Measurements from ENCODE around the gene GLT8D1. TPM values are rescaled to one million over a fixed set of nuclear protein-coding genes. Genes with fewer than 3 reads are reported as not detected.

GLT8D1 gene
- total and polyA plus RNA-seq, 7 donors, result 9.2 to 47.4 (median 31.5) TPM

GRCh38 chr3:52715714-52716305 is 10.2 kb upstream of the GLT8D1 start:
- peaks cover 0 to 4% (median 0%) of the 10 kb centered on the region in 4 donors for H3K4me1 ChIP-seq
- no peak for DNase-seq
- no peak overlapping the region for H3K27ac ChIP-seq
- WGBS, 2 donors, result 91 to 95% methylated on average over 11 of the region's 11 CpGs
- H3K4me3 ChIP-seq, result no peak overlapping the region
- TF ChIP-seq, protein P1, sequence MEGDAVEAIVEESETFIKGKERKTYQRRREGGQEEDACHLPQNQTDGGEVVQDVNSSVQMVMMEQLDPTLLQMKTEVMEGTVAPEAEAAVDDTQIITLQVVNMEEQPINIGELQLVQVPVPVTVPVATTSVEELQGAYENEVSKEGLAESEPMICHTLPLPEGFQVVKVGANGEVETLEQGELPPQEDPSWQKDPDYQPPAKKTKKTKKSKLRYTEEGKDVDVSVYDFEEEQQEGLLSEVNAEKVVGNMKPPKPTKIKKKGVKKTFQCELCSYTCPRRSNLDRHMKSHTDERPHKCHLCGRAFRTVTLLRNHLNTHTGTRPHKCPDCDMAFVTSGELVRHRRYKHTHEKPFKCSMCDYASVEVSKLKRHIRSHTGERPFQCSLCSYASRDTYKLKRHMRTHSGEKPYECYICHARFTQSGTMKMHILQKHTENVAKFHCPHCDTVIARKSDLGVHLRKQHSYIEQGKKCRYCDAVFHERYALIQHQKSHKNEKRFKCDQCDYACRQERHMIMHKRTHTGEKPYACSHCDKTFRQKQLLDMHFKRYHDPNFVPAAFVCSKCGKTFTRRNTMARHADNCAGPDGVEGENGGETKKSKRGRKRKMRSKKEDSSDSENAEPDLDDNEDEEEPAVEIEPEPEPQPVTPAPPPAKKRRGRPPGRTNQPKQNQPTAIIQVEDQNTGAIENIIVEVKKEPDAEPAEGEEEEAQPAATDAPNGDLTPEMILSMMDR (IDR thresholded peaks at IDR 0.05), result no peak
- TF ChIP-seq EP300 (IDR thresholded peaks at IDR 0.05) (no peak), POLR2A (IDR thresholded peaks at IDR 0.05) (no peak), POLR2AphosphoS5 (IDR thresholded peaks at IDR 0.05) (no peak)
- no peaks in the 10 kb centered on the region for H3K9me3 ChIP-seq
- intact Hi-C loops (cut with DNase I), result no loop called here
- H3K27me3 ChIP-seq, result no peaks in the 10 kb centered on the region
- H3K36me3 ChIP-seq, result peaks cover 0 to 29% (median 9%) of the 10 kb centered on the region in 4 donors

DNA sequence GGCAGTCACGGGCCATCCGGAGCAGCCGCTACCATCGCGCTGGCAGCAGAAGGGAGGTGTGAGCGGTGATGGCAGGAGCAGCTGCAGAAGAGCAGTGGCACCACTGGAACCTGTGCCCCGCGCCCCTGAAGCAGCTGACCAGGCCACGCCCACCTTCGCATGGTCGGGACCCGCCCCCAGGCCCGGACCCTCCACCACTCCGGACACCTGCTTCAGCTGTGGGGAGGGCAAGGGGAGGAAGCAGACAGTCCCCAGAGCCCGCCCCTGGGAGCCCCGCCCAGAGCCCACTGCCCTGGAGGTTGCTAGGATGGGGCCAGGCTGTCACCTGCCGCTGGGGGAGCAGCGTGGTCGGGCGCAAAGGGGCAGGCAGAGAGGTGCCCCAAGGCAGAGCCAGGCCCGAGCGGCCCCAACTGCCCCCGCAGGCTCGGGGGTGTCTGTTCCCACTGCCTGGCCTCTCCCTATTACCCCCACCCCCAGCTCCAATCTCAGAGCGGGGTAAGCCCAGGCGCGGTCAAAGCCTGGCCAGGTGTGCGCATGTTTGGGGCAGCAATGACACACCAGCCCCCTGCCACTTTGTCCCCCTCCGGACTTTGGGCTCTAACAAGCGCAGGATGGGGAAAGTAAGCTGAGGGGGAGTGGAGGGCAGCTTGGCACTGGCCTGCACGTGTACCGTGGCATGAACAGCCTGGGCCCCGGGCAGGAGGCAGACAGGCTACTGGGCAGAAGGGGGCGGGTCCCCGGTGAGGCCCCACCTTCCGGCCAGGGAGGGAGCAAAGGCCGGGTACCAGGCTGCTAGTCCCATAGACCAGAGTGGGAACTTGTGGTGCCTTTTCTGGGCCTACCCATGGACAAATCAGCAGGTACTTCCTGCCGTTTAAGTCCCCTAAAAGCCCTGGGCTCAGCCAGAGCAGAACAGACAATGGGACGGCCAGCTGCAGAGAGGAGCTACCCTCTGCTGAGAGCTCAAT is 9.0 kb upstream of the GLT8D1 start:
- no peak for DNase-seq
- intact Hi-C loops (cut with DNase I), result no loop called here
- TF ChIP-seq EP300 (IDR thresholded peaks at IDR 0.05), result no peak
- TF ChIP-seq, protein P1 (IDR thresholded peaks at IDR 0.05), result no peak
- TF ChIP-seq POLR2AphosphoS5 (IDR thresholded peaks at IDR 0.05), result no peak
- TF ChIP-seq POLR2A (IDR thresholded peaks at IDR 0.05), result no peak
- peaks cover 0 to 32% (median 9%) of the 10 kb centered on the region in 4 donors for H3K36me3 ChIP-seq
- no peak overlapping the region for H3K4me3 ChIP-seq
- 34 to 62% methylated on average over 39 of the region's 39 CpGs for WGBS, 2 donors
- H3K27ac ChIP-seq, result no peak overlapping the region
- H3K9me3 ChIP-seq, result no peaks in the 10 kb centered on the region
- H3K4me1 ChIP-seq, result peaks cover 0 to 4% (median 0%) of the 10 kb centered on the region in 4 donors
- no peaks in the 10 kb centered on the region for H3K27me3 ChIP-seq

DNA sequence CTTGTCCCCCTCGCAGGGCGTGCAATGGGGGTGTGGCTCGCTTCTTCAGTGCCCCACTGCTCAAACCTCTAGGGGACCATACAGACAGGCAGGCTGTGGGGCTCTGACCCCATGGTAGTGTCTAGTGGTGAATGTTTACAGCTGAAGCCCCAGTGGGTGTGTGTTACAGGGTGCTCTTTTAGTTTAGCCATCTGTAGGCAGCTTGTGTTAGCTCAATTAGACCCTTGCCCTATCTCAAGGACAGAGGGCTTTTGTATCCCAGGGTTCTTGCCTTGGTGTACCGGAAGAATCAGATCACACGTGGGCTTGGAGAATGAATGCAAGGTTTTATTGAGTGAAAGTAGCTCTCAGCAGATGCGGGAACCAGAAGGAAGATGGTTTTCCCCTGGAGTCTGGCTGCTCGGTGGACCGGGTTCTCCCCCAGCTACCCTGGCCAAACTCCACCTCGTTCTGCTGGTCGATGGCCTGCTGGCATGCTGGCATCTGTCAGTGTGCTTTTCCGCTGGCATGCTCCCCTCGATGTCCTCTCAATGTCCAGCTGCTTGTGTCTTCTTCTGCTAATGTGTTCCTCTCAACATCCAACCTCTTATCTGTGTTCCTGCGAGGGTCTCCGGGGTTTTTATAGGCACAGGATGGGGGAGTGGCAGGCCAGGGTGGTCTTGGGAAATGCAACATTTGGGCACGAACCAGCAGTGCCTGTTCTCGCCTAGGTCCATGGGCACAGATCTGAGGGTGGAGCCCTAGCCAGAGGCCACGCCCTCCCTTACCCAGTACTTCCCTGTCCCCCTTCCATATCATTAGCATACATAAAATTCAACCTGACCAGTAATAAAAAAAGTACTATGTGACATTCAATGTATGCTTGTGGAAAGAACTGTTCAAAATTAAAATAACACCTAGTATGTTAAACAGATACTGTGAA is 7.0 kb upstream of the GLT8D1 start:
- TF ChIP-seq POLR2AphosphoS5 (IDR thresholded peaks at IDR 0.05) (no peak), POLR2A (IDR thresholded peaks at IDR 0.05) (no peak), EP300 (IDR thresholded peaks at IDR 0.05) (no peak)
- TF ChIP-seq, protein P1 (IDR thresholded peaks at IDR 0.05), result no peak
- H3K27me3 ChIP-seq, result no peaks in the 10 kb centered on the region
- WGBS, 2 donors, result 91 to 93% methylated on average over 17 of the region's 17 CpGs
- intact Hi-C loops (cut with DNase I), result no loop called here
- H3K4me1 ChIP-seq, result peaks cover 0 to 11% (median 5%) of the 10 kb centered on the region in 4 donors
- no peaks in the 10 kb centered on the region for H3K9me3 ChIP-seq
- H3K27ac ChIP-seq, result no peak overlapping the region
- no peak for DNase-seq
- H3K4me3 ChIP-seq, result no peak overlapping the region
- H3K36me3 ChIP-seq, result peaks cover 5 to 38% (median 10%) of the 10 kb centered on the region in 4 donors

DNA sequence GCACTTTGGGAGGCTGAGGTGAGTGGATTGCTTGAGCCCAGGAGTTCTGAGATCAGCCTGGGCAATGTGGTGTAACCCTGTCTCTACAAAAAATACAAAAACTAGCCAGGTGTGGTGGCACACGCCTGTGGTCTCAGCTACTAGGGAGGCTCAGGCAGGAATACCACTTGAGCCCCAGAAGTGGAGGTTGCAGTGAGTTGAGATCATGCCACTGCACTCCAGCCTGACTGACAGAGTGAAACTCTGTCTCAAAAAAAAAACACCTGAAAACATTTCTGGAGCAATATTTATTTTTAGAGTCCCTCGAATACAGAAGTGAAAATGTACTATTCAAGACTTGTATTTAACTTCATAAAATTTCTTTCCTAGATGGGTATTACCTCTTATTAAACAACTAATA is 4.9 kb upstream of the GLT8D1 start:
- H3K4me1 ChIP-seq, result peaks cover 0 to 23% (median 16%) of the 10 kb centered on the region in 4 donors
- no peaks in the 10 kb centered on the region for H3K9me3 ChIP-seq
- H3K27ac ChIP-seq, result no peak overlapping the region
- TF ChIP-seq POLR2A (IDR thresholded peaks at IDR 0.05) (no peak), EP300 (IDR thresholded peaks at IDR 0.05) (no peak), POLR2AphosphoS5 (IDR thresholded peaks at IDR 0.05) (no peak)
- TF ChIP-seq, protein P1 (IDR thresholded peaks at IDR 0.05), result no peak
- peaks cover 5 to 39% (median 11%) of the 10 kb centered on the region in 4 donors for H3K36me3 ChIP-seq
- 77 to 83% methylated on average over 2 of the region's 2 CpGs for WGBS, 2 donors
- no peak overlapping the region for H3K4me3 ChIP-seq
- no peak for DNase-seq
- no peaks in the 10 kb centered on the region for H3K27me3 ChIP-seq
- intact Hi-C loops (cut with DNase I), result no loop called here
